Uterus (tissue), 4 donors: ENCODE measurements around the gene VMP1. TPM values are rescaled to one million over a fixed set of nuclear protein-coding genes. Genes with fewer than 3 reads are reported as not detected.

ENCODE experiments used
- DNase-seq, 2 donors: peaks; one replicate each; pipeline ENCODE4 v3.0.0-alpha.2; 2019 to 2020
- H3K27ac ChIP-seq, 2 donors: fragments of 200-600 bp; sonication (generic); 1 replicate in 1 of 2; 2 replicates in 1 of 2; pipeline ENCODE4 v1.5.1; 2016 to 2018
- H3K27me3 ChIP-seq, 2 donors: fragments of 200-600 bp; sonication (generic); one replicate each; pipeline ENCODE4 v1.5.1; 2018 to 2019; ENCODE audit warnings: control low read depth in 1 of 2
- H3K36me3 ChIP-seq, 2 donors: fragments of 200-600 bp; sonication (generic); one replicate each; pipeline ENCODE4 v1.5.1; 2019; ENCODE audit warnings: control low read depth in 1 of 2
- H3K4me1 ChIP-seq, 2 donors: fragments of 200-600 bp; sonication (generic); one replicate each; pipeline ENCODE4 v1.5.1; 2018 to 2019; ENCODE audit warnings: control low read depth in 1 of 2
- H3K4me3 ChIP-seq, 2 donors: fragments of 200-600 bp; sonication (generic); 1 replicate in 1 of 2; 2 replicates in 1 of 2; pipeline ENCODE4 v1.5.1; 2018 to 2019; ENCODE audit warnings: mild to moderate bottlenecking in 1 of 2
- H3K9me3 ChIP-seq, 2 donors: fragments of 200-600 bp; sonication (generic); one replicate each; pipeline ENCODE4 v1.5.1; 2019; ENCODE audit warnings: control low read depth in 1 of 2
- POLR2A ChIP-seq, 2 donors: fragments of 450-650 bp; IDR thresholded peaks; one replicate each; pipeline ENCODE4 v1.6.1; 2016; ENCODE audit warnings: antibody characterized with exemption in 2 of 2, mild to moderate bottlenecking in 1 of 2, moderate library complexity in 1 of 2
- intact Hi-C: fragments of 100-400 bp; cut with DNase I; formaldehyde crosslinking; loops from one replicate; pipeline ENCODE4 v1.15.1; 2023; ENCODE audit warnings: low total_unique reads
- microRNA counts, 2 donors: library from miRNA; unstranded; fragments of <30 nt; microRNA quantifications; one replicate each; lab custom pipeline; 2016 to 2017
- microRNA-seq: library from miRNA; unstranded; fragments of <30 nt; microRNA quantifications from one replicate; pipeline ENCODE4, GENCODE V29; 2016; ENCODE audit warnings: borderline microRNAs expressed, borderline replicate concordance
- small RNA-seq: library from RNA; depleted of rRNA; stranded (forward); fragments of <200 nt; gene quantifications from one replicate; pipeline ENCODE3, GENCODE V24; 2016
- total RNA-seq, 4 donors: library from RNA; depleted of rRNA in 3 of 4; stranded (reverse); fragments of >200 nt in 3 of 4; gene quantifications; one replicate each; pipeline versions ENCODE4 v1.1.0 to v1.2.4, GENCODE V29; 2014 to 2023
- TF ChIP-seq, protein P1 (sequence below), 4 experiments: fragments of 200-600 bp in 2 of 4; fragments of 450-650 bp in 2 of 4; sonication (generic) in 2 of 4; IDR thresholded peaks; one replicate each; pipeline ENCODE4 v1.5.1; 2016 to 2019; ENCODE audit warnings: antibody characterized with exemption in 4 of 4, mild to moderate bottlenecking in 2 of 4, moderate library complexity in 1 of 4
- donor health status: DM: yes; HTN: yes; CAD: no.

Gene VMP1
- total RNA-seq, 4 donors from 2014 or later: 92.7 to 251 (median 150) TPM

DNA sequence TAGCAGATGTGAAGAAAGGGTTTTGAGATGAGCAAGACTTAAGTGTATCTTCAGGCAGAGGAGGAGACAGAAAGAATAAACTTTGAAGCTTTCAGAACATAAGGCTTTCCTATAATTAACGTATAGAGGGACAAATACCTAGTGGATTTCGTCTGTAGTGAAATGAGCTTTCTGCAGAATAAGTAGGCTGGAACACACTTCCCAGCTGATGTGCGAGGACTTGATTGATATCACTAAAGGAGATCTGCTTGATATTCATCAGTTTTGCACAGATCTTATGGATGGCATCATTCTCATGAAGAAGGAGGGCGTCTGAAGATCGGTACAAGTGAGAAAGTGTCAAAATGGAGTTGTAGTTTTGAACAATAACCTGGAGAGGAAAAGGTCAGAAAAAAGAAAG, 170.5 kb downstream of the VMP1 start:
- Histone ChIP-seq H3K4me1 (no peaks in the 10 kb centered on the region), H3K4me3 (no peak overlapping the region), H3K27me3 (no peaks in the 10 kb centered on the region), H3K36me3 (no peaks in the 10 kb centered on the region), H3K27ac (no peak overlapping the region), H3K9me3 (no peaks in the 10 kb centered on the region)
- DNase-seq: no peak
- intact Hi-C loops: no loop called here
- TF ChIP-seq, protein P1, sequence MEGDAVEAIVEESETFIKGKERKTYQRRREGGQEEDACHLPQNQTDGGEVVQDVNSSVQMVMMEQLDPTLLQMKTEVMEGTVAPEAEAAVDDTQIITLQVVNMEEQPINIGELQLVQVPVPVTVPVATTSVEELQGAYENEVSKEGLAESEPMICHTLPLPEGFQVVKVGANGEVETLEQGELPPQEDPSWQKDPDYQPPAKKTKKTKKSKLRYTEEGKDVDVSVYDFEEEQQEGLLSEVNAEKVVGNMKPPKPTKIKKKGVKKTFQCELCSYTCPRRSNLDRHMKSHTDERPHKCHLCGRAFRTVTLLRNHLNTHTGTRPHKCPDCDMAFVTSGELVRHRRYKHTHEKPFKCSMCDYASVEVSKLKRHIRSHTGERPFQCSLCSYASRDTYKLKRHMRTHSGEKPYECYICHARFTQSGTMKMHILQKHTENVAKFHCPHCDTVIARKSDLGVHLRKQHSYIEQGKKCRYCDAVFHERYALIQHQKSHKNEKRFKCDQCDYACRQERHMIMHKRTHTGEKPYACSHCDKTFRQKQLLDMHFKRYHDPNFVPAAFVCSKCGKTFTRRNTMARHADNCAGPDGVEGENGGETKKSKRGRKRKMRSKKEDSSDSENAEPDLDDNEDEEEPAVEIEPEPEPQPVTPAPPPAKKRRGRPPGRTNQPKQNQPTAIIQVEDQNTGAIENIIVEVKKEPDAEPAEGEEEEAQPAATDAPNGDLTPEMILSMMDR (IDR thresholded peaks at IDR 0.05): no peak
- TF ChIP-seq POLR2A (IDR thresholded peaks at IDR 0.05): no peak

DNA sequence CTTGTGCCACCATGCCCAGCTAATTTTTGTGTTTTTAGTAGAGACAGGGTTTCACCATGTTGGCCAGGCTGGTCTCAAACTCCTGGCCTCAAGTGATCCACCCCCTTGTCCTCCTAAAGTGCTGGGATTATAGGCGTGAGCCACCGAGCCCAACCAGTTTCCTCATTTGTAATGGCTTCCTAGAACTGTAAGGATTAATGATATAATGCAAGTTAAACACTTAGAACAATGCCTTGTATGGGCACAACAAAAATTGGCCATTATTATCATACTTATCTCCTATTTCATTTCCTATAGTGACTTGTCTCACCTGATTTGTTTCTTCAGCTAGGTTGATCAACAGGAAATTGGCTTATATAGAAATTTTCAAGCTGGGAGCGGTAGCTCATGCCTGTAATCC, 171.2 kb downstream of the VMP1 start:
- Histone ChIP-seq H3K4me1 (no peaks in the 10 kb centered on the region), H3K36me3 (no peaks in the 10 kb centered on the region), H3K4me3 (no peak overlapping the region), H3K9me3 (no peaks in the 10 kb centered on the region), H3K27ac (no peak overlapping the region), H3K27me3 (no peaks in the 10 kb centered on the region)
- intact Hi-C loops: no loop called here
- TF ChIP-seq, protein P1 (IDR thresholded peaks at IDR 0.05): no peak
- no peak for TF ChIP-seq POLR2A (IDR thresholded peaks at IDR 0.05)
- no peak for DNase-seq

DNA sequence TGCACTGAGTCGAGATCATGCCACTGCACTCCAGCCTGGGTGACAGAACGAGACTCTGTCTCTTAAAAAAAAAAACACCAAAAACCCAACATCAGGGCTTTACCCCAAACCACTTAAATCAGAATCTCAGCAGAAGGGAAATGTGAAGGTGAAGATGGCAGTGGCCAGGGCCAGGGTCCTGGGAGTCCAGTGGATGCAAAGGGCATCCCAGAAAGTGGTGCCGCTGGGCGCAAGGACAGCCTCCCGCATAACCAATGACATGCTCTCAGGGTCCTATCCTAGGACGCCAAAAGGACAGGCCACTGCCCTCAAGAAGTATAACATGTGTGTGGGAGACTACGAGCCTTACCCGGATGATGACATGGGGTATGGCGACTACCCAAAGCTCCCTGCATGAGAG, 177.4 kb downstream of the VMP1 start:
- no peaks in the 10 kb centered on the region for H3K36me3 ChIP-seq
- H3K9me3 ChIP-seq: no peaks in the 10 kb centered on the region
- no peaks in the 10 kb centered on the region for H3K4me1 ChIP-seq
- intact Hi-C loops: no loop called here
- DNase-seq: no peak
- no peaks in the 10 kb centered on the region for H3K27me3 ChIP-seq
- no peak overlapping the region for H3K27ac ChIP-seq
- H3K4me3 ChIP-seq: no peak overlapping the region
- TF ChIP-seq, protein P1 (IDR thresholded peaks at IDR 0.05): no peak
- no peak for TF ChIP-seq POLR2A (IDR thresholded peaks at IDR 0.05)

DNA sequence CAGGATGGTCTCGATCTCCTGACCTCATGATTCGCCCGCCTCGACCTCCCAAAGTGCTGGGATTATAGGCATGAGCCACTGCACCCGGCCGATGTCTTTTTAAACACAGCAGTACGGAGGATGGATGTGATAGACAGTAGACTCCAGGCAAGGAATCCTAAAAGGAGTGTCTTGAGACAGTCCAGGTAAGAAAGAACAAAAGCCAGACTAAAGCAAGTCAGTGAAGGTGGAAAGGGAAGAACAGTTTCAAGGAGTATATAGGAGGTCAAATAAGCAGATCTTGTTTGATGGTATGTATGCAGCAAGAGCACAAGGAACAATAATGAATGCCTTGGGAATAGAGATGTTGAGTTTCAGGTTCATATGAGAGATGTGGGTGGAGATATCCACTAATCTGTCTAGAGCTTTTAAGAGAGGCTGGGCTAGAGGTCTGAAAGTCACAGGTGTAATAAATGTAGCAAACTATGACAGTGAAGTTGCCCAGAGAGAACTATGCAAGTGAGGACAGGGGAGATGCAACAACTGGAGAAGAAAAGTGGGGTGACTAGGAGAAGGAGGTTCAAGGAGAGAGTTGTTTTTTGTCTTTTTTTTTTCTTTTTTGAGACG, 180.8 kb downstream of the VMP1 start:
- no peaks in the 10 kb centered on the region for H3K9me3 ChIP-seq
- H3K27me3 ChIP-seq: no peaks in the 10 kb centered on the region
- DNase-seq: no peak
- H3K27ac ChIP-seq: no peak overlapping the region
- TF ChIP-seq, protein P1 (IDR thresholded peaks at IDR 0.05): no peak
- TF ChIP-seq POLR2A (IDR thresholded peaks at IDR 0.05): no peak
- no peaks in the 10 kb centered on the region for H3K4me1 ChIP-seq
- no peaks in the 10 kb centered on the region for H3K36me3 ChIP-seq
- intact Hi-C loops: no loop called here
- H3K4me3 ChIP-seq: no peak overlapping the region

DNA sequence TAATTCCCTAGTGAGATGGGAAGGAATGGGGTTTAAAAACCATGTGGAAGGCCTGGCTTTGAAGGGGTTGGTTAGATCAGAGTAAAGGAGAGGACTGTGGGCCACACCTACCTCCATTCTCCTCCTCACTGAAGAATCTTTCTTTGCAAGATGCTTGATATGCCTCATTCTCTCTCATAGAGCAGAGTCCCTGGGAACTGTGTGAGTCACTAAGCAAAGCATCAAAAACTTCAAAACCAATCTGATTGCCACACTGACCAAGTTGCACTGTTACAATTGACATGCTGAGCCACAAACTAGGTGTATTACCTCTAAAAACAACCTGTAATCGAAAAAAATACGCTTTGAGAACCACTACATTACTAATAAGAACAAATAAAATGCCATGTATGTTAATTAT, 183.3 kb downstream of the VMP1 start:
- Histone ChIP-seq H3K27ac (no peak overlapping the region), H3K36me3 (no peaks in the 10 kb centered on the region), H3K9me3 (no peaks in the 10 kb centered on the region), H3K4me3 (no peak overlapping the region), H3K4me1 (peaks cover 2 to 5% of the 10 kb centered on the region in 2 donors), H3K27me3 (no peaks in the 10 kb centered on the region)
- TF ChIP-seq, protein P1 (IDR thresholded peaks at IDR 0.05): no peak
- TF ChIP-seq POLR2A (IDR thresholded peaks at IDR 0.05): no peak
- no peak for DNase-seq
- intact Hi-C loops: no loop called here

MicroRNA genes within 50 kb of the gene (microRNA counts, 767-probe panel; counts per million panel counts)
- 7,778 to 8,767 counts per million in 2 donors for microRNA hsa-miR-21-5p (lab: Ali Mortazavi, UCI)

Small RNAs within 50 kb of the gene (microRNA-seq; reads per million reads assigned to microRNA genes)
- 21,705 reads per million, percentile 96 among the genes with 10 or more reads in this experiment for gene MIR21

Small RNAs within 50 kb of the gene (small RNA-seq; reads per million reads assigned to genes)
- not detected for gene AC040904.1
- not detected for gene RNU6-450P

Other genes starting within 250 kb of the VMP1 start
- gene DHX40, start 142.0 kb upstream of the VMP1 start, total RNA-seq: 100 to 1,000 TPM in 1 of 4 donors, 10 to 100 TPM in 3; 15.0 to 113 (median 29.8) TPM
- gene CLTC, start 87.8 kb upstream of the VMP1 start, total RNA-seq: 100 to 1,000 TPM in 3 of 4 donors, 10 to 100 TPM in 1; 89.7 to 463 (median 245) TPM
- gene PTRH2, start 224 bp upstream of the VMP1 start, total RNA-seq: 10 to 100 TPM; 13.2 to 31.8 (median 24.3) TPM
- gene TUBD1, start 185.3 kb downstream of the VMP1 start, total RNA-seq: 10 to 100 TPM in 3 of 4 donors, 1 to 10 TPM in 1; 7.7 to 62.9 (median 18.7) TPM
- gene RPS6KB1, start 185.5 kb downstream of the VMP1 start, total RNA-seq: 10 to 100 TPM; 19.2 to 86.2 (median 55.8) TPM